ENCODE measurements around the gene POLR3GL.

GRCh38 chr1:145977016-145977415 is 12.5 kb downstream of the POLR3GL start:
- TF ChIP-seq USF1 (IDR thresholded peaks at IDR 0.05) = no peak
- no peak for TF ChIP-seq TAF1 (IDR thresholded peaks at IDR 0.05; ENCODE audit: low read depth)
